ENCODE data around the gene TGM2. TPM values are rescaled to one million over a fixed set of nuclear protein-coding genes. Genes with fewer than 3 reads are reported as not detected.

The TGM2 gene
- total and polyA plus RNA-seq, 9 of the 15 experiments (the other 6 are each of a cell fraction or from before 2014, with no cell fraction given): 5.5 to 78.5 (median 37.6) TPM

GRCh38 chr20:38173237-38174156, 8.4 kb upstream of the TGM2 start (continued):
- TF ChIP-seq KLF6 (CRISPR knock-in tag; IDR thresholded peaks at IDR 0.05; ENCODE audit: borderline replicate concordance) (no peak), CREB1 (IDR thresholded peaks at IDR 0.05) (no peak), CREB1 (CRISPR knock-in tag; IDR thresholded peaks at IDR 0.05) (no peak), BRF2 (IDR thresholded peaks at IDR 0.05; ENCODE audit: borderline replicate concordance, insufficient read depth, insufficient read length) (no peak), KDM1A (IDR thresholded peaks at IDR 0.05) (peak; percentile 16 to 56; a peak in 3 of 4 replicates), ZNF407 (IDR thresholded peaks at IDR 0.05; ENCODE audit: low read depth) (no peak), ZNF311 (CRISPR knock-in tag; IDR thresholded peaks at IDR 0.05) (no peak), DACH1 (IDR thresholded peaks at IDR 0.05; ENCODE audit: partially characterized antibody) (no peak), OTX1 (CRISPR knock-in tag; IDR thresholded peaks at IDR 0.05) (no peak), CREB3L1 (IDR thresholded peaks at IDR 0.05; ENCODE audit: borderline replicate concordance, low read depth) (no peak), MNT (conservative IDR thresholded peaks at IDR 0.05) (no peak)
